Esophagus muscularis mucosa (tissue), 4 donors: ENCODE data around the gene PRICKLE1. TPM values are rescaled to one million over a fixed set of nuclear protein-coding genes. Genes with fewer than 3 reads are reported as not detected.
A peak's percentile ranks its signal among the peaks of the same experiment; 100 is the strongest.

Source experiments
- DNase-seq: peaks from one replicate; pipeline ENCODE4 v3.0.0-alpha.2; 2017; ENCODE audit errors: extremely low spot score
- H3K27ac ChIP-seq, 4 donors: fragments of 200-600 bp; sonication (generic); replicated peaks in 1 of 4; 1 replicate in 3 of 4; 2 replicates in 1 of 4; pipeline ENCODE4 v1.5.1; 2016 to 2019; ENCODE audit warnings: mild to moderate bottlenecking in 1 of 4
- H3K27me3 ChIP-seq, 4 donors: fragments of 200-600 bp; sonication (generic); one replicate each; pipeline versions ENCODE4 v1.5.1 to v1.6.0; 2016 to 2019
- H3K36me3 ChIP-seq, 4 donors: fragments of 200-600 bp; sonication (generic); one replicate each; pipeline ENCODE4 v1.5.1; 2016 to 2019
- H3K4me1 ChIP-seq, 4 donors: fragments of 200-600 bp; sonication (generic); one replicate each; pipeline ENCODE4 v1.5.1; 2016 to 2019
- H3K4me3 ChIP-seq, 4 donors: fragments of 200-600 bp; sonication (generic); 1 replicate in 2 of 4; 2 replicates in 2 of 4; pipeline ENCODE4 v1.5.1; 2016 to 2019; ENCODE audit warnings: mild to moderate bottlenecking in 4 of 4, moderate library complexity in 1 of 4
- H3K9me3 ChIP-seq, 4 donors: fragments of 200-600 bp; sonication (generic); 1 replicate in 3 of 4; 2 replicates in 1 of 4; pipeline ENCODE4 v1.5.1; 2016 to 2019
- EP300 ChIP-seq: sonication (generic); formaldehyde crosslinking; IDR thresholded peaks from one replicate; pipeline ENCODE4 v1.6.1; 2017; ENCODE audit warnings: antibody characterized with exemption
- POLR2A ChIP-seq: fragments of 450-650 bp; IDR thresholded peaks from one replicate; pipeline ENCODE4 v1.6.1; 2017; ENCODE audit warnings: antibody characterized with exemption, moderate library complexity, mild to moderate bottlenecking, low read depth
- POLR2AphosphoS5 ChIP-seq, 2 donors: sonication (generic); formaldehyde crosslinking; IDR thresholded peaks; one replicate each; pipeline ENCODE4 v1.6.1; 2017; ENCODE audit warnings: antibody characterized with exemption in 2 of 2
- WGBS: methylation state at CpG from one replicate; pipeline ENCODE4 v1.1.5; 2018; 5-methylcytosine and 5-hydroxymethylcytosine counted together
- intact Hi-C: fragments of 100-400 bp; cut with DNase I; formaldehyde crosslinking; loops from one replicate; pipeline ENCODE4 v1.15.1; 2023
- total RNA-seq, 4 donors: library from RNA; depleted of rRNA; stranded (reverse); fragments of >200 nt; gene quantifications; one replicate each; pipeline versions ENCODE4 v1.1.0 to v1.2.1, GENCODE V29; 2016
- TF ChIP-seq, protein P1 (sequence below), 3 experiments: fragments of 200-600 bp in 2 of 3; fragments of 450-650 bp in 1 of 3; sonication (generic) in 2 of 3; IDR thresholded peaks; one replicate each; pipeline ENCODE4 v1.5.1; 2017 to 2019; ENCODE audit warnings: antibody characterized with exemption in 3 of 3, mild to moderate bottlenecking in 2 of 3, moderate library complexity in 1 of 3

Gene PRICKLE1
- total RNA-seq, 4 donors from 2014 or later = 12.5 to 36.9 (median 24.4) TPM

DNA sequence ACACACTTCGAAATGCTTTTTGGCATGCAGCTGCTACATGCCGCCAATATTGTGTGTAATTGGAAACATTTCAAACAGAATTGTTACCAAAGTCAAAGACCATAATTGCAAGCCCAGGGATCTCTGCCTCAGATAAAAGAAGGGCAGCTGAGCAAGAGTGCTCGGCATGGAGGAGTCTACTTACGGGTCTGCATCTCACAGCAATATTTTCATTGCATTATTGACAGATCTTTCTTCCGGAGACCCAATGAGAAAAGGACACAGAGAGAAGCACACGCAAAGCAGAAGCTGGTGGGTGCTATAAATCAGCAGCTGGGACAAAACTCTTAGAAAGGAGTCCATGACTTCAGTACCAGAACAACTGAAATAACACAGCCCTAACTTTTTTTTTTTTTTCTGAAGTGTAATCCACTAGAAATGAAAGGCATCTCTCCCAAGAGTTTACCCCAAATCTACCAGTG lies 4.9 kb downstream of the PRICKLE1 start:
- peak overlapping the region in 2 of 4 donors; percentile 13 to 56 for H3K27ac ChIP-seq

DNA sequence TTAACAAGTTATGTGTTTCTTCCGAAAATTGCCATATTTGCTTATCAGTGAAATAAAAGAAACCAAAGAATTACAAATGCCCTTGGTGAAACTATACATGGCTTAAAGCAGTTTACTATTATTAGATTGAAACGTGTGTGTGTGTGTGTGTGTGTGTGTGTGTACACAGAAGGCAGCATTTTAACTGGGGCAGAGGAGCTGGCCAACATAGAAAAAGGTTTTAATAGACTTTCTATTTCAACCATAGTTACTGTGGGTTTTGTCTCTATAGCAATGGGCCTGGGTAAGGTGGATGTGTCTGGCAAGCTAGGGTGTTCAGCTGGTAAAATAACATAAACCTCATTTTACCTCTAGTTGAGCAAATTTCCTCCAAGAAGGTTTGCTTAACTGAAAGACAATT lies 6.5 kb downstream of the PRICKLE1 start:
- Histone ChIP-seq H3K27ac (no peak overlapping the region), H3K27me3 (no peaks in the 10 kb centered on the region), H3K9me3 (no peaks in the 10 kb centered on the region), H3K36me3 (no peaks in the 10 kb centered on the region), H3K4me3 (no peak overlapping the region), H3K4me1 (peaks cover 26 to 64% (median 62%) of the 10 kb centered on the region in 4 donors)
- TF ChIP-seq, protein P1, sequence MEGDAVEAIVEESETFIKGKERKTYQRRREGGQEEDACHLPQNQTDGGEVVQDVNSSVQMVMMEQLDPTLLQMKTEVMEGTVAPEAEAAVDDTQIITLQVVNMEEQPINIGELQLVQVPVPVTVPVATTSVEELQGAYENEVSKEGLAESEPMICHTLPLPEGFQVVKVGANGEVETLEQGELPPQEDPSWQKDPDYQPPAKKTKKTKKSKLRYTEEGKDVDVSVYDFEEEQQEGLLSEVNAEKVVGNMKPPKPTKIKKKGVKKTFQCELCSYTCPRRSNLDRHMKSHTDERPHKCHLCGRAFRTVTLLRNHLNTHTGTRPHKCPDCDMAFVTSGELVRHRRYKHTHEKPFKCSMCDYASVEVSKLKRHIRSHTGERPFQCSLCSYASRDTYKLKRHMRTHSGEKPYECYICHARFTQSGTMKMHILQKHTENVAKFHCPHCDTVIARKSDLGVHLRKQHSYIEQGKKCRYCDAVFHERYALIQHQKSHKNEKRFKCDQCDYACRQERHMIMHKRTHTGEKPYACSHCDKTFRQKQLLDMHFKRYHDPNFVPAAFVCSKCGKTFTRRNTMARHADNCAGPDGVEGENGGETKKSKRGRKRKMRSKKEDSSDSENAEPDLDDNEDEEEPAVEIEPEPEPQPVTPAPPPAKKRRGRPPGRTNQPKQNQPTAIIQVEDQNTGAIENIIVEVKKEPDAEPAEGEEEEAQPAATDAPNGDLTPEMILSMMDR (IDR thresholded peaks at IDR 0.05) = no peak
- TF ChIP-seq POLR2AphosphoS5 (IDR thresholded peaks at IDR 0.05) (no peak), EP300 (no peak), POLR2A (no peak)
- intact Hi-C loops = loop anchor here (10.0 kb wide), 2 partner anchors 162 to 282 kb away; no protein-coding TSS in a partner anchor
- no peak for DNase-seq
- WGBS = 58% methylated on average over 2 of the region's 2 CpGs

More for the DNA sequence above, 4.9 kb downstream of the PRICKLE1 start:
- DNase-seq = peak; percentile 70
- TF ChIP-seq POLR2AphosphoS5 (IDR thresholded peaks at IDR 0.05) (no peak), EP300 (no peak), POLR2A (no peak)
- TF ChIP-seq, protein P1 (IDR thresholded peaks at IDR 0.05) = no peak
- intact Hi-C loops = loop anchor here (5.0 to 10.0 kb wide), 4 partner anchors 102 to 703 kb away; no protein-coding TSS in a partner anchor
- 18% methylated on average over 6 of the region's 6 CpGs for WGBS
- no peaks in the 10 kb centered on the region for H3K27me3 ChIP-seq
- no peaks in the 10 kb centered on the region for H3K9me3 ChIP-seq
- H3K4me3 ChIP-seq = peak overlapping the region in 2 of 4 donors; percentile 16 to 23
- no peaks in the 10 kb centered on the region for H3K36me3 ChIP-seq
- H3K4me1 ChIP-seq = peaks cover 26 to 75% (median 70%) of the 10 kb centered on the region in 4 donors

DNA sequence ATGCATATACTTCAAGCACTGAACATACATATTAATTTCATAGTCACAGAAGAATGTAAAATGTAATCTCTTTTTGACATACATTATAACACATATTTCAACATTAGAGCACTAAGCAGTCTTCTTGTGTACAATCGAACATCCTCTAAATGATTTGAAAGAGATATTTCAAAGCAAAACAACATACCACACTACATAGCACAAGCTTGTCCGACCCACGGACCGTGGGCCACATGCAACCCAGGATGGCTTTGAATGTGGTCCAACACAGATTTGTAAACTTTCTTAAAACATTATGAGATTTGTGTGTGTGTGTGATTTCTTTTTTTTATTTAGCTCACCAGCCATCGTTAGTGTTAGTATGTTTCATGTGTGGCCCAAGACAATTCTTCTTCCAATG lies 7.0 kb downstream of the PRICKLE1 start:
- WGBS = 45% methylated on average over 5 of the region's 5 CpGs
- H3K9me3 ChIP-seq = no peaks in the 10 kb centered on the region
- no peak for TF ChIP-seq POLR2AphosphoS5 (IDR thresholded peaks at IDR 0.05)
- TF ChIP-seq, protein P1 (IDR thresholded peaks at IDR 0.05) = no peak
- TF ChIP-seq POLR2A = no peak
- TF ChIP-seq EP300 = no peak
- H3K27ac ChIP-seq = peak overlapping the region in 1 of 4 donors; percentile 4
- intact Hi-C loops = loop anchor here (10.0 kb wide), 2 partner anchors 162 to 282 kb away; no protein-coding TSS in a partner anchor
- no peaks in the 10 kb centered on the region for H3K27me3 ChIP-seq
- no peak overlapping the region for H3K4me3 ChIP-seq
- peaks cover 27 to 59% (median 57%) of the 10 kb centered on the region in 4 donors for H3K4me1 ChIP-seq
- H3K36me3 ChIP-seq = no peaks in the 10 kb centered on the region
- DNase-seq = no peak

DNA sequence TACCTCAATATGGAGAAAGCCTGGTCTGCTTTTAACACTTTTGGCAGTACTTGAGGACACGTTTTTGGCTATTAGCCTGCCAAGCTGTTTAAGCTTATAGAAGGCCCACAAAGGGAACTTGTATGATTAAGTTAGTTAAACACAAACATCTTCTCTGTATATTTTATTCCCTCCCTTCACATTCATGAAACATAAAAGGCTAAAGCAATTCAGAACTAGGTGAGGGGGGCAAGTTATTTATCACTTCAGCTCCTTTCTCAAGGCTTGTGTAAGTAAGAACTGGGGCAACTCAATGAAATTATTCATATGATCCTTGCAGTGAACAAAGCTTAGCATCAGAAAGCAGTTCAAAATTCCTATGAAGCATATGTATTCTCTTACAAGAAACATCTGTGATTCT lies 7.5 kb downstream of the PRICKLE1 start:
- H3K4me1 ChIP-seq = peaks cover 29 to 54% (median 53%) of the 10 kb centered on the region in 4 donors
- no peaks in the 10 kb centered on the region for H3K27me3 ChIP-seq
- no peak for TF ChIP-seq POLR2AphosphoS5 (IDR thresholded peaks at IDR 0.05)
- TF ChIP-seq EP300 = no peak
- no peak for TF ChIP-seq POLR2A
- TF ChIP-seq, protein P1 (IDR thresholded peaks at IDR 0.05) = no peak
- no peak for DNase-seq
- H3K27ac ChIP-seq = peak overlapping the region in 1 of 4 donors; percentile 4
- H3K36me3 ChIP-seq = no peaks in the 10 kb centered on the region
- H3K9me3 ChIP-seq = no peaks in the 10 kb centered on the region
- no peak overlapping the region for H3K4me3 ChIP-seq
- 22% methylated on average over 1 of the region's 1 CpG for WGBS
- intact Hi-C loops = loop anchor here (10.0 kb wide), 2 partner anchors 163 to 283 kb away; no protein-coding TSS in a partner anchor
